ENCODE data around the gene LILRA6.
"Not testable (repeated sequence)": the region's sequence is repeated elsewhere in the genome, so short reads cannot be mapped to it uniquely, and the experiment has no call there.

The LILRA6 gene

GRCh38 chr19:54274516-54274915 lies 31.9 kb upstream of the LILRA6 start:
- not testable (repeated sequence) for ATAC-seq, H3K36me3 Mint-ChIP-seq, H3K4me3 Mint-ChIP-seq, H3K9me3 Mint-ChIP-seq, H3K27ac Mint-ChIP-seq
- H3K4me1 Mint-ChIP-seq = peaks cover 22% of the 10 kb centered on the region
- H3K27me3 Mint-ChIP-seq = peaks cover 59% of the 10 kb centered on the region

- no peak for ATAC-seq
- peaks cover 52% of the 10 kb centered on the region for H3K27me3 Mint-ChIP-seq
- no peak overlapping the region for H3K4me3 Mint-ChIP-seq
- H3K27ac Mint-ChIP-seq = no peak overlapping the region
- H3K36me3 Mint-ChIP-seq = no peaks in the 10 kb centered on the region
- H3K4me1 Mint-ChIP-seq = peaks cover 15% of the 10 kb centered on the region
- no peaks in the 10 kb centered on the region for H3K9me3 Mint-ChIP-seq
These were observed 31.2 kb upstream of the LILRA6 start for GRCh38 chr19:54273821-54274220.

- peaks cover 14% of the 10 kb centered on the region for H3K4me1 Mint-ChIP-seq
- not testable (repeated sequence) for H3K9me3 Mint-ChIP-seq, H3K36me3 Mint-ChIP-seq, H3K27ac Mint-ChIP-seq, H3K4me3 Mint-ChIP-seq, ATAC-seq
- H3K27me3 Mint-ChIP-seq = peaks cover 48% of the 10 kb centered on the region
These were observed 29.6 kb upstream of the LILRA6 start for GRCh38 chr19:54272181-54272580.

GRCh38 chr19:54271587-54271986 lies 29.0 kb upstream of the LILRA6 start:
- not testable (repeated sequence) for ATAC-seq, H3K9me3 Mint-ChIP-seq, H3K27ac Mint-ChIP-seq, H3K36me3 Mint-ChIP-seq, H3K4me3 Mint-ChIP-seq
- peaks cover 48% of the 10 kb centered on the region for H3K27me3 Mint-ChIP-seq
- H3K4me1 Mint-ChIP-seq = peaks cover 14% of the 10 kb centered on the region

- Mint-ChIP-seq H3K27ac (no peak overlapping the region), H3K9me3 (no peaks in the 10 kb centered on the region), H3K36me3 (no peaks in the 10 kb centered on the region), H3K4me1 (peaks cover 19% of the 10 kb centered on the region), H3K4me3 (no peak overlapping the region), H3K27me3 (peaks cover 45% of the 10 kb centered on the region)
- peak; percentile 47 for ATAC-seq
These were observed 28.5 kb upstream of the LILRA6 start for GRCh38 chr19:54271106-54271505.

- H3K4me1 Mint-ChIP-seq = peaks cover 21% of the 10 kb centered on the region
- H3K27me3 Mint-ChIP-seq = peaks cover 36% of the 10 kb centered on the region
- H3K9me3 Mint-ChIP-seq = no peaks in the 10 kb centered on the region
- H3K4me3 Mint-ChIP-seq = no peak overlapping the region
- no peak overlapping the region for H3K27ac Mint-ChIP-seq
- no peaks in the 10 kb centered on the region for H3K36me3 Mint-ChIP-seq
- ATAC-seq = no peak
These were observed 26.3 kb upstream of the LILRA6 start for GRCh38 chr19:54268936-54269335.

GRCh38 chr19:54266133-54266532 lies 23.5 kb upstream of the LILRA6 start:
- Mint-ChIP-seq H3K9me3 (no peaks in the 10 kb centered on the region), H3K4me3 (no peak overlapping the region), H3K36me3 (no peaks in the 10 kb centered on the region), H3K27me3 (peaks cover 18% of the 10 kb centered on the region), H3K27ac (no peak overlapping the region), H3K4me1 (peaks cover 9% of the 10 kb centered on the region)
- peak; percentile 69 for ATAC-seq

GRCh38 chr19:54262470-54262869 lies 19.9 kb upstream of the LILRA6 start:
- Mint-ChIP-seq H3K27ac (no peak overlapping the region), H3K4me3 (no peak overlapping the region), H3K9me3 (no peaks in the 10 kb centered on the region), H3K4me1 (peaks cover 7% of the 10 kb centered on the region), H3K36me3 (no peaks in the 10 kb centered on the region), H3K27me3 (peaks cover 16% of the 10 kb centered on the region)
- ATAC-seq = no peak

GRCh38 chr19:54262066-54262465 lies 19.5 kb upstream of the LILRA6 start:
- ATAC-seq = no peak
- H3K36me3 Mint-ChIP-seq = no peaks in the 10 kb centered on the region
- no peak overlapping the region for H3K4me3 Mint-ChIP-seq
- no peak overlapping the region for H3K27ac Mint-ChIP-seq
- H3K27me3 Mint-ChIP-seq = peaks cover 19% of the 10 kb centered on the region
- no peaks in the 10 kb centered on the region for H3K9me3 Mint-ChIP-seq
- peaks cover 7% of the 10 kb centered on the region for H3K4me1 Mint-ChIP-seq

- Mint-ChIP-seq H3K27ac (no peak within 1 kb of the TSS), H3K4me3 (no peak within 1 kb of the TSS), H3K4me1 (no peaks in the 10 kb centered on the region), H3K36me3 (no peaks in the 10 kb centered on the region), H3K27me3 (peaks cover 47% of the 10 kb centered on the region), H3K9me3 (no peaks in the 10 kb centered on the region)
- ATAC-seq = no peak
These were observed 14.5 kb upstream of the LILRA6 start, which contains the start of gene LILRB5 for GRCh38 chr19:54257116-54257480. Gene LILRB5, minus strand, starts transcription at chr19:54257273. Its CDS starts 80 bp downstream, at chr19:54257193.

GRCh38 chr19:54256250-54257115 lies 13.9 kb upstream of the LILRA6 start:
- H3K4me1 Mint-ChIP-seq = no peaks in the 10 kb centered on the region
- H3K36me3 Mint-ChIP-seq = no peaks in the 10 kb centered on the region
- ATAC-seq = no peak
- H3K4me3 Mint-ChIP-seq = no peak overlapping the region
- no peak overlapping the region for H3K27ac Mint-ChIP-seq
- no peaks in the 10 kb centered on the region for H3K9me3 Mint-ChIP-seq
- peaks cover 53% of the 10 kb centered on the region for H3K27me3 Mint-ChIP-seq

- no peak for ATAC-seq
- Mint-ChIP-seq H3K9me3 (no peaks in the 10 kb centered on the region), H3K4me3 (no peak overlapping the region), H3K4me1 (peaks cover 5% of the 10 kb centered on the region), H3K27me3 (peaks cover 65% of the 10 kb centered on the region), H3K36me3 (no peaks in the 10 kb centered on the region), H3K27ac (no peak overlapping the region)
These were observed 12.7 kb upstream of the LILRA6 start for GRCh38 chr19:54255105-54255775.

GRCh38 chr19:54254195-54254906 lies 11.8 kb upstream of the LILRA6 start:
- H3K27ac Mint-ChIP-seq = no peak overlapping the region
- no peaks in the 10 kb centered on the region for H3K9me3 Mint-ChIP-seq
- H3K27me3 Mint-ChIP-seq = peaks cover 67% of the 10 kb centered on the region
- no peak for ATAC-seq
- no peak overlapping the region for H3K4me3 Mint-ChIP-seq
- H3K4me1 Mint-ChIP-seq = peaks cover 6% of the 10 kb centered on the region
- H3K36me3 Mint-ChIP-seq = no peaks in the 10 kb centered on the region

GRCh38 chr19:54253331-54254194 lies 11.0 kb upstream of the LILRA6 start:
- H3K4me3 Mint-ChIP-seq = no peak overlapping the region
- H3K27ac Mint-ChIP-seq = no peak overlapping the region
- H3K4me1 Mint-ChIP-seq = peaks cover 7% of the 10 kb centered on the region
- H3K36me3 Mint-ChIP-seq = no peaks in the 10 kb centered on the region
- H3K9me3 Mint-ChIP-seq = no peaks in the 10 kb centered on the region
- H3K27me3 Mint-ChIP-seq = peaks cover 67% of the 10 kb centered on the region
- ATAC-seq = no peak

GRCh38 chr19:54252845-54253244 lies 10.3 kb upstream of the LILRA6 start:
- Mint-ChIP-seq H3K27me3 (peaks cover 69% of the 10 kb centered on the region), H3K9me3 (no peaks in the 10 kb centered on the region)

More at GRCh38 chr19:54252845-54253244, 10.3 kb upstream of the LILRA6 start:
- H3K36me3 Mint-ChIP-seq = no peaks in the 10 kb centered on the region
- H3K27ac Mint-ChIP-seq = no peak overlapping the region
- ATAC-seq = no peak
- H3K4me1 Mint-ChIP-seq = peaks cover 14% of the 10 kb centered on the region
- H3K4me3 Mint-ChIP-seq = no peak overlapping the region
